WI38 (cell line): ENCODE measurements around the gene IRF6.

Experiments
- H3K4me3 ChIP-seq: 2 replicates; pipeline ENCODE4 v1.5.1; 2011; ENCODE audit warnings: low read depth, mild to moderate bottlenecking, control low read depth, low read length
- CTCF ChIP-seq: IDR thresholded peaks from 2 replicates; pipeline ENCODE4 v1.5.1; 2012; ENCODE audit warnings: low read depth, mild to moderate bottlenecking, control low read depth, low read length

Gene IRF6

DNA sequence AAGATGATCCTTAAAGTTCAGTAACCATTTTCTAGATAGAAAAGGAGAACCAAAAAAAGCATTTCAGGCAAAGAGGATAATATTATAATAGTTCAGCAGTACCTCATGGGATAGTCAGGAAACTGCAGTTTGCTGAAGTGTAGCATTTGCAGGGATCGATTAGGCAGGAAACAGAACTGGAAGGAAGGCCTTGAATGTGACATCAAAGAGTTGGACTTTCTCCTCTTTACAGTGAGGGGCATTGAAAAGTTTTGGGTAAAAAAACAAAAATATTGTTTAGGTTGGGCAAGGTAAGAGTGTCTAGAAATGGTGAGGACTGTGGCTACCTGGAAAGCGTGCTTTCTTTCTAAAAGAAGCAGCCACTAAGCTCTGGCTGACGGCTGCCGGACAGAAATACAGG lies 8.0 kb upstream of the IRF6 start:
- no peak overlapping the region for H3K4me3 ChIP-seq
- no peak for TF ChIP-seq CTCF

DNA sequence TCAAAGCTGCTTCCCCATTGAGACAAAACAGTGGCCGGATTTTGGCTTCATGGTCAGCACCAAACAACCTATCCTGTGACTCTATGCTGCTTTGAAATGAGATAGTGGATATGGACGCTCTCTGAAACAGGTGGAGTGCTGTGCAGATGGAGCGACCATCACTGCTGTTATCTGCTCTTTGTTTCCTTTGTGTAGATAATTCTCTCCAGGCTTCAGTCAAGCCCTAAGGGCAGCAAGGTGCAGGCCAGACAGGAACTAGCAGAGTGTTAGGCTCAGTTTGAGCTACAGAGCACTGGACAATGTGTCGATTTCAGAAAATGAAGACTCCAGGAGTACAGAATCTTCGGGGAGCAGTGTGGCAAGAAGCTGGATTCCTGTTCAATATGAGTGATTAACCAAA lies 4.8 kb upstream of the IRF6 start:
- TF ChIP-seq CTCF = no peak

DNA sequence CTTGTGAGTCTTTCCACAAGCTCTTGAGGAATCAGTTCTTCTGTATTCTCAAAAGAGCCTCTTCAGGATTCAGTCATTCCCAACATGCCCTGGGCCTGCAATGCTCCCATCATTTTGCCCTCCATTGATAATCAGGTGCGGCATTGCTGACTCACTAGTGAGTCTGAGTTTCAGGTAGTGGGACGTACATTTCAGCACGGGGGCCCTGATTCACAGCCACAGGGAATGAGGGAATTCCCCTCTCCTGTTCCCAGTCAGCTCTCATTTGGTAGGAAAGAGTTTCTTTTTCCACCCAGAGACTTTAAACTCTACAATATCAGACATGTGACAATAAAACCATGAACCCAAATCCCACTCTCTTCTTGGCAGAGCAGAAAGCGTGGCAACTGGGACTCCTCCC lies 3.7 kb upstream of the IRF6 start:
- TF ChIP-seq CTCF = no peak
- no peak overlapping the region for H3K4me3 ChIP-seq

More for the DNA sequence above, 4.8 kb upstream of the IRF6 start:
- H3K4me3 ChIP-seq = no peak overlapping the region

- no peak overlapping the region for H3K4me3 ChIP-seq
- TF ChIP-seq CTCF = no peak
These were observed 2.2 kb upstream of the IRF6 start for GRCh38 chr1:209808059-209808581.

DNA sequence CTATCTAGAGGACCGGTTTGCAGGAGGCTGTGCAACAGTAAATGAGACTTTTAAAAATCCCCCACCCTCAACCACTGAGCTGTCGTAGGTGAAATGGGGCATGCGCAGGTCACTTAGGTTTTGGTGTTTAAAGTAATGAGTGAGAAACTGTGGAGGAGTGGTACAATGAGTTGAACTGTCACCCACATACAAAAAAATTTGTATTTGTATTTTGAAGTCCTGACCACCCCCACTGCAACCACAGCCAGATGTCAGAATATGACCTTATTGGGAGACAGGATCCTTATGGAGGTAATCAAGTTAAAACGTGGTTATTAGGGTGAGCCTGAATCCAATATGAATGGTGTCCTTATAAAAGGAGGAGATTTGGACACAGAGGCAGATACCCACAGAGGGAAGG lies 1.6 kb upstream of the IRF6 start:
- no peak overlapping the region for H3K4me3 ChIP-seq
- TF ChIP-seq CTCF = no peak

- H3K4me3 ChIP-seq = no peak overlapping the region
- no peak for TF ChIP-seq CTCF
These were observed 581 bp downstream of the IRF6 start for GRCh38 chr1:209805341-209805781.

GRCh38 chr1:209803568-209803967 lies 2.4 kb downstream of the IRF6 start:
- H3K4me3 ChIP-seq = no peak overlapping the region
- TF ChIP-seq CTCF = no peak
